ENCODE results near the gene LCE1C. TPM values are rescaled to one million over a fixed set of nuclear protein-coding genes. Genes with fewer than 3 reads are reported as not detected.

LCE1C gene
- total and polyA plus RNA-seq, 2 donors = 0.14 to 3.0 TPM

DNA sequence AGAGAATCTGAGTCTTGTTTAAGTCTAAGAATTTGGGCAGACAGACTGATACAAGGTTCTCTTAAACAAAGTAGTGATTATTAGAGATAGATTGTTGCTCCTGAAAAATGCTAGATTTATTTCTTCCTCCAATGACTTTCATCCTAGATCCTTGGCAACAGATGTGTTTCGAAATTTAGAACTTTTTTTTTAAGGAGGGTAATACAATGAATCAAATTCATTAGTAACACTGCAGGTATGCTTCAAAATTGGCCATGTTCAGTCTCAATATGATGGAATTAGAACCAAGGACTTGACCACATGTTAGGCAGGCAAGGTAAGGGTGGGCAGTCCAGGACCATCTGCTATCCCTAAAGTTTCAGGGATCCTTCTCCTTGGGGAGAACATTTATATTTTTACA lies 36.0 kb downstream of the LCE1C start:
- Histone ChIP-seq H3K36me3 (ENCODE audit: control insufficient read depth in 2 of 2, insufficient read depth in 2 of 2, low read length in 1 of 2) (no peaks in the 10 kb centered on the region), H3K27me3 (ENCODE audit: control insufficient read depth in 2 of 2, insufficient read depth in 1 of 2, low read length in 1 of 2) (no peaks in the 10 kb centered on the region), H3K9me3 (ENCODE audit: control insufficient read depth in 2 of 2, insufficient read depth in 1 of 2, low read length in 1 of 2) (no peaks in the 10 kb centered on the region), H3K4me3 (ENCODE audit: low read length in 2 of 2) (no peak overlapping the region), H3K4me1 (ENCODE audit: control insufficient read depth in 2 of 2, insufficient read depth in 2 of 2, low read length in 2 of 2) (no peaks in the 10 kb centered on the region), H3K27ac (ENCODE audit: low read depth in 1 of 2, low read length in 1 of 2) (no peak overlapping the region)
- WGBS = 87% methylated on average over 1 of the region's 1 CpG
- no peak for DNase-seq (ENCODE audit: low read depth in 6 of 9, low spot score in 9 of 9)

DNA sequence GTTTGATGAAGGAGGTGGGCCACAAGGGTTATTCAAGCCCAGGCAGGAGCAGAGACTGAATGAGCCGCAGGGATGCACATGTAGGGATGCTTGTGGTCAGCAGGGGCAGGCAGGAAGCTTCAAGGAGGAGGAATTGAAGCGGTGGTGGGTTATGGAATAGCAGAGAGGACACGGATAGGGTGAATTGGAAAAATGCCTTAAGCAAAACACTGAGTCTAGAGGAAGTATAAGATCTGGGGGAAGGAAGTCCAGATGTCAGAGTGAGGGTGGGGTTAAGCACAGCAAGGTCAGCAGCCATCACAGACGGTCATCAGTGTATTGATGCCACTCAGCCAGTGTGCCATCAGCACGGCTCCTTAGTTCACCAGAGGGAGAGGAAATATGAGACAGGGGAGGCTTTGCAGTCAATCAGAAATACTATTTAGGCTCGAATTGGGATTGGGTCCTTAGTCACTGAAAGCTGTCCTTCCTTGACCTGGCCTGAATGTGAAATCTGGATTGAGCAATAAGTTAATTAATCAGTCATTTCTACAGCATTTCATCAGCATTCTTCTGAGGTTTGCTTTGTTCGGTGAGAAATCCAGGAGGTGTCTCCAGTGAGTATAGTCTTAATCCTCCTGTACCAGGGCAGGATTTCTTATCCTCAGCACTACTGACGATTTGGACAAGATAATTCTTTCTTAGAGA lies 37.5 kb downstream of the LCE1C start:
- WGBS = 59% methylated on average over 8 of the region's 8 CpGs
- H3K27me3 ChIP-seq (ENCODE audit: control insufficient read depth in 2 of 2, insufficient read depth in 1 of 2, low read length in 1 of 2) = no peaks in the 10 kb centered on the region
- no peaks in the 10 kb centered on the region for H3K36me3 ChIP-seq (ENCODE audit: control insufficient read depth in 2 of 2, insufficient read depth in 2 of 2, low read length in 1 of 2)
- no peaks in the 10 kb centered on the region for H3K4me1 ChIP-seq (ENCODE audit: control insufficient read depth in 2 of 2, insufficient read depth in 2 of 2, low read length in 2 of 2)
- DNase-seq (ENCODE audit: low read depth in 6 of 9, low spot score in 9 of 9) = no peak
- H3K27ac ChIP-seq (ENCODE audit: low read depth in 1 of 2, low read length in 1 of 2) = no peak overlapping the region
- no peak overlapping the region for H3K4me3 ChIP-seq (ENCODE audit: low read length in 2 of 2)
- no peaks in the 10 kb centered on the region for H3K9me3 ChIP-seq (ENCODE audit: control insufficient read depth in 2 of 2, insufficient read depth in 1 of 2, low read length in 1 of 2)

DNA sequence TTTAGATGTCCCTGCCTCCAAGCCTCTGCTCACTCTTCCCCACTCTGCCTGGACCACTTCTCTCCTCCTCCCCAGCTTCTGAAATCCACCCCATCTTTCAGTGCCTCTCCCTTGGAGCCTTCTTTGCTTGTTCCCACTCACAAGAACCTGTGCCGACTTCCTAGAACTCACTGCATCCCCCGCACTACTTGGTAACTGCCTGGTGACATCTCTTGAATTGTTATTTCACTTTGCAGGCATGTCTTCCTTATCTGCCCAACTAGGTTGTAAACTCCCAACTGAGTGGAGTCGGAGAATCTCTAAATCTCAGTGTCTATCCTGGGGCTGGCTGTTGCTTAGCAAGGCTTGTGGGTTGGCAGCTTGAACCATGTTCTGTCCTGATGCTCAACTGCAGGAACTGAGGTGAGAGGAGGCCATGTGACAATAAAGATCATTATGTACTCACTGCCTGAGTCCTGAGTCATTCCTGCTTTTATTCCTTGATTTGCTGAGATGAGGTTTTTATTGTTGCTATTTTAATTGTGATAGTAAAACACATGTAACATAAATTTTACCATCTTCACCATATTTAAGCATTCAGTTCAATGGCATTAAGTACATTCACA lies 44.7 kb downstream of the LCE1C start:
- Histone ChIP-seq H3K27me3 (ENCODE audit: control insufficient read depth in 2 of 2, insufficient read depth in 1 of 2, low read length in 1 of 2) (no peaks in the 10 kb centered on the region), H3K36me3 (ENCODE audit: control insufficient read depth in 2 of 2, insufficient read depth in 2 of 2, low read length in 1 of 2) (no peaks in the 10 kb centered on the region), H3K4me3 (ENCODE audit: low read length in 2 of 2) (no peak overlapping the region), H3K9me3 (ENCODE audit: control insufficient read depth in 2 of 2, insufficient read depth in 1 of 2, low read length in 1 of 2) (no peaks in the 10 kb centered on the region), H3K27ac (ENCODE audit: low read depth in 1 of 2, low read length in 1 of 2) (no peak overlapping the region), H3K4me1 (ENCODE audit: control insufficient read depth in 2 of 2, insufficient read depth in 2 of 2, low read length in 2 of 2) (no peaks in the 10 kb centered on the region)
- WGBS = 95% methylated on average over 3 of the region's 3 CpGs
- DNase-seq (ENCODE audit: low read depth in 6 of 9, low spot score in 9 of 9) = no peak

DNA sequence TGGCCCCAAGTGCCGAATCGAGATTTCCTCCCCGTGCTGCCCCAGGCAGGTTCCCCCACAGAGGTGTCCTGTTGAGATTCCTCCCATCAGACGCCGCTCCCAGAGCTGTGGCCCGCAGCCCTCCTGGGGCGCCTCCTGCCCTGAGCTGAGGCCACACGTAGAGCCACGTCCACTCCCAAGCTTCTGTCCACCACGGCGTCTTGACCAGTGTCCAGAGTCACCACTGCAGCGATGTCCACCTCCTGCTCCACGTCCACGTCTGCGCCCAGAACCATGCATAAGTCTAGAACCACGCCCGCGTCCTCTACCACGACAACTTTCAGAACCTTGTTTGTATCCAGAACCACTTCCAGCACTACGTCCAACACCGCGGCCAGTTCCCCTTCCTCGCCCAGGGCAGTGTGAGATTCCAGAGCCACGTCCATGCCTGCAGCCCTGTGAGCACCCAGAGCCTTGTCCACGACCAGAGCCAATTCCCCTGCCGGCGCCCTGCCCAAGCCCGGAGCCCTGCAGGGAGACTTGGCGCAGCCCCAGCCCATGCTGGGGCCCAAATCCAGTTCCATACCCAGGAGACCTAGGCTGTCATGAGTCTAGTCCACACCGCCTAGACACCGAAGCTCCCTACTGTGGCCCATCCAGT lies 45.8 kb downstream of the LCE1C start:
- no peak for DNase-seq (ENCODE audit: low read depth in 6 of 9, low spot score in 9 of 9)
- Histone ChIP-seq H3K9me3 (ENCODE audit: control insufficient read depth in 2 of 2, insufficient read depth in 1 of 2, low read length in 1 of 2) (no peaks in the 10 kb centered on the region), H3K27me3 (ENCODE audit: control insufficient read depth in 2 of 2, insufficient read depth in 1 of 2, low read length in 1 of 2) (no peaks in the 10 kb centered on the region), H3K36me3 (ENCODE audit: control insufficient read depth in 2 of 2, insufficient read depth in 2 of 2, low read length in 1 of 2) (no peaks in the 10 kb centered on the region), H3K27ac (ENCODE audit: low read depth in 1 of 2, low read length in 1 of 2) (no peak overlapping the region), H3K4me3 (ENCODE audit: low read length in 2 of 2) (no peak overlapping the region), H3K4me1 (ENCODE audit: control insufficient read depth in 2 of 2, insufficient read depth in 2 of 2, low read length in 2 of 2) (no peaks in the 10 kb centered on the region)
- 95% methylated on average over 31 of the region's 31 CpGs for WGBS

DNA sequence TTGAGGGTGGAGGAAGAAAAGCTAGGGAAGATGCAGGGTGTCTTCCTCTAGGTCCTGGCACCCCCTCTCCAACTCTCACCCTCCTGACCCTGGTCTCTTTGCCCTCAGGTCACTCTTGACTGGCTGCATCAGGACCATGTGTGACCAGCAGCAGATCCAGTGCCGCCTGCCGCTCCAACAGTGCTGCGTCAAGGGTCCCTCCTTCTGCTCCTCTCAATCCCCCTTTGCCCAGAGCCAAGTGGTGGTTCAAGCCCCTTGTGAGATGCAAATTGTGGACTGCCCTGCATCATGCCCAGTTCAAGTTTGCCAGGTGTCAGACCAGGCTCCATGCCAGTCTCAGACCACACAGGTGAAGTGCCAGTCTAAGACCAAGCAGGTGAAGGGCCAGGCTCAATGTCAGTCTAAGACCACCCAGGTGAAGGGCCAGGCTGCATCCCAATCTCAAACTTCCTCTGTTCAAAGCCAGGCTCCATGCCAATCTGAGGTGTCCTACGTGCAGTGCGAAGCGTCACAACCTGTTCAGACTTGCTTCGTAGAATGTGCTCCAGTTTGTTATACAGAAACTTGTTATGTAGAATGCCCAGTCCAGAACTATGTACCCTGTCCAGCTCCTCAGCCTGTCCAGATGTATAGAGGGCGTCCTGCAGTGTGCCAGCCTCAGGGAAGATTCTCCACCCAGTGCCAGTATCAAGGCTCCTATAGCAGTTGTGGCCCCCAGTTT lies 46.8 kb downstream of the LCE1C start:
- Histone ChIP-seq H3K4me1 (ENCODE audit: control insufficient read depth in 2 of 2, insufficient read depth in 2 of 2, low read length in 2 of 2) (no peaks in the 10 kb centered on the region), H3K27me3 (ENCODE audit: control insufficient read depth in 2 of 2, insufficient read depth in 1 of 2, low read length in 1 of 2) (no peaks in the 10 kb centered on the region), H3K9me3 (ENCODE audit: control insufficient read depth in 2 of 2, insufficient read depth in 1 of 2, low read length in 1 of 2) (no peaks in the 10 kb centered on the region), H3K36me3 (ENCODE audit: control insufficient read depth in 2 of 2, insufficient read depth in 2 of 2, low read length in 1 of 2) (no peaks in the 10 kb centered on the region), H3K27ac (ENCODE audit: low read depth in 1 of 2, low read length in 1 of 2) (no peak overlapping the region), H3K4me3 (ENCODE audit: low read length in 2 of 2) (no peak overlapping the region)
- DNase-seq (ENCODE audit: low read depth in 6 of 9, low spot score in 9 of 9) = no peak
- 89% methylated on average over 8 of the region's 8 CpGs for WGBS

DNA sequence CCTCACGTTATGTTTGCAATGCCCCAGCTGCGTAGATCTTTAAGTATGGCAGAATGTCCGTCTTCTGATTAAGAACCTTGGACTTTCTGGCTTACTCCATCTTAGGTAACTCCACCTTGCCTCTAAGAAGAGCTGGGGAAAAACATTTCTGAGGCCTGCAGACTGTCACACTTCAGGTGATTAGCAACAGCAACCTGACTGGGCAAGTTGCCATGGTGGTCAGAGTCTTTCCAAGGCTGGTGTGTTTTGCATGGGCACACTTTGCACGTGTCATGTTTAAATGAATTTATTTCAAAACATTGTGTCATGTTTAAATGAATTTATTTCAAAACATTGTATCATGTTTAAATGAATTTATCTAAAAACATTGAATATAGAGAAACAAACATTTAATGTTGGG lies 47.8 kb downstream of the LCE1C start:
- Histone ChIP-seq H3K27me3 (ENCODE audit: control insufficient read depth in 2 of 2, insufficient read depth in 1 of 2, low read length in 1 of 2) (no peaks in the 10 kb centered on the region), H3K4me1 (ENCODE audit: control insufficient read depth in 2 of 2, insufficient read depth in 2 of 2, low read length in 2 of 2) (no peaks in the 10 kb centered on the region), H3K9me3 (ENCODE audit: control insufficient read depth in 2 of 2, insufficient read depth in 1 of 2, low read length in 1 of 2) (no peaks in the 10 kb centered on the region), H3K27ac (ENCODE audit: low read depth in 1 of 2, low read length in 1 of 2) (no peak overlapping the region), H3K36me3 (ENCODE audit: control insufficient read depth in 2 of 2, insufficient read depth in 2 of 2, low read length in 1 of 2) (no peaks in the 10 kb centered on the region), H3K4me3 (ENCODE audit: low read length in 2 of 2) (no peak overlapping the region)
- 91% methylated on average over 4 of the region's 4 CpGs for WGBS
- no peak for DNase-seq (ENCODE audit: low read depth in 6 of 9, low spot score in 9 of 9)

DNA sequence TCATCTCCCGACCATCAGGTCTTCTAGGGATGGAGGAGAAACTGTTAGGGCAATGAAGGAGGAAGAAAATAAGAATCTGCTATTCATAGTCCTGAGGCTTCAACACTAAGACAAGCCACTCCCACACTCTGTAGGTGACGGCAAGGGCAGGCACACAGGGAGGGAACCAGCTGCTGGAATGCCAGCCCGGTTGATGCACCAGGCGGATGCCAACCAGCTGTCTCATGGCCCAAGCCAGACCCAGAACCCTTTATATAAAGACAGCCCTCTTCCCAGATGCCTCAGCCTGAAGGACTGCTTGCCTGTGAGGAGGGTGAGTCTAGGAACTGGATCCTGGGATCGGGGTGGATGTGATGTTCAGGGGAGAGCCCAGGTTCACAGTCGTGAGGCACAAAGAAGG lies 48.7 kb downstream of the LCE1C start, which contains the start of gene KPRP:
Gene KPRP, plus strand, starts transcription at position 279 of the 400 bp plus-strand sequence. CDS start 1,564 bp downstream, outside the sequence.
- no peak for DNase-seq (ENCODE audit: low read depth in 6 of 9, low spot score in 9 of 9)
- Histone ChIP-seq H3K9me3 (ENCODE audit: control insufficient read depth in 2 of 2, insufficient read depth in 1 of 2, low read length in 1 of 2) (no peaks in the 10 kb centered on the region), H3K27ac (ENCODE audit: low read depth in 1 of 2, low read length in 1 of 2) (no peak within 1 kb of the TSS), H3K36me3 (ENCODE audit: control insufficient read depth in 2 of 2, insufficient read depth in 2 of 2, low read length in 1 of 2) (no peaks in the 10 kb centered on the region), H3K27me3 (ENCODE audit: control insufficient read depth in 2 of 2, insufficient read depth in 1 of 2, low read length in 1 of 2) (no peaks in the 10 kb centered on the region), H3K4me3 (ENCODE audit: low read length in 2 of 2) (no peak within 1 kb of the TSS), H3K4me1 (ENCODE audit: control insufficient read depth in 2 of 2, insufficient read depth in 2 of 2, low read length in 2 of 2) (no peaks in the 10 kb centered on the region)
- WGBS = 82% methylated on average over 6 of the region's 6 CpGs

DNA sequence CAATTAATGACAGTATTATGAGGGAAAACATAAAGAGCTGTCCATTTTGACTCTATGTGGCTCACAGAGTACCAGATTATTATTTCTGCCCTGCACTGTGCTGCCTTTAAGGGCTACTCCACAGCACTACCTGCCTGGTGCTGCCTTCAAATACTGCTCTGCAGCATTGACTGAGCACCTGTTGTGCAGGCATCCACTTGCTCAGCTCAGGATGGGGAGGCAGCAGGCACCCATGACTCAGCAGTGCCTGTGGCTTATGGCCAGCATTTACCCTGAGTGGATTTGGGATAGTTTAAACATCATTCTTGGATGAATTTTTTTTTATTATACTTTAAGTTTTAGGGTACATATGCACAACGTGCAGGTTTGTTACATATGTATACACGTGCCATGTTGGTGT lies 49.6 kb downstream of the LCE1C start:
- no peaks in the 10 kb centered on the region for H3K36me3 ChIP-seq (ENCODE audit: control insufficient read depth in 2 of 2, insufficient read depth in 2 of 2, low read length in 1 of 2)
- H3K9me3 ChIP-seq (ENCODE audit: control insufficient read depth in 2 of 2, insufficient read depth in 1 of 2, low read length in 1 of 2) = no peaks in the 10 kb centered on the region
- H3K4me1 ChIP-seq (ENCODE audit: control insufficient read depth in 2 of 2, insufficient read depth in 2 of 2, low read length in 2 of 2) = no peaks in the 10 kb centered on the region
- H3K4me3 ChIP-seq (ENCODE audit: low read length in 2 of 2) = no peak overlapping the region
- no peak for DNase-seq (ENCODE audit: low read depth in 6 of 9, low spot score in 9 of 9)
- no peaks in the 10 kb centered on the region for H3K27me3 ChIP-seq (ENCODE audit: control insufficient read depth in 2 of 2, insufficient read depth in 1 of 2, low read length in 1 of 2)
- H3K27ac ChIP-seq (ENCODE audit: low read depth in 1 of 2, low read length in 1 of 2) = no peak overlapping the region
- 80% methylated on average over 2 of the region's 2 CpGs for WGBS

Measured in thymus (tissue), 11 donors.